Endothelial cell (in vitro differentiated cells): Measurements from ENCODE around the gene TRIO. TPM values are rescaled to one million over a fixed set of nuclear protein-coding genes. Genes with fewer than 3 reads are reported as not detected.

Experiments used
- DNase-seq: peaks from one replicate; pipeline ENCODE4 v3.0.0; 2021; ENCODE audit warnings: low spot score
- H3K27ac Mint-ChIP-seq: one replicate; pipeline ENCODE4 v1.8.0; 2021; ENCODE audit warnings: mixed read lengths, inconsistent platforms; ENCODE audit not compliant: unreplicated experiment
- H3K27me3 Mint-ChIP-seq: one replicate; pipeline ENCODE4 v1.8.0; 2021; ENCODE audit warnings: mild to moderate bottlenecking, moderate library complexity, mixed read lengths, inconsistent platforms; ENCODE audit not compliant: unreplicated experiment
- H3K36me3 Mint-ChIP-seq: one replicate; pipeline ENCODE4 v1.8.0; 2021; ENCODE audit warnings: mild to moderate bottlenecking, low read depth, mixed read lengths, inconsistent platforms; ENCODE audit not compliant: unreplicated experiment
- H3K4me1 Mint-ChIP-seq: one replicate; pipeline ENCODE4 v1.8.0; 2021; ENCODE audit warnings: mild to moderate bottlenecking, mixed read lengths, inconsistent platforms; ENCODE audit not compliant: unreplicated experiment
- H3K4me3 Mint-ChIP-seq: one replicate; pipeline ENCODE4 v1.8.0; 2021; ENCODE audit warnings: mild to moderate bottlenecking, mixed read lengths, inconsistent platforms; ENCODE audit not compliant: unreplicated experiment
- H3K9me3 Mint-ChIP-seq: one replicate; pipeline ENCODE4 v1.8.0; 2021; ENCODE audit warnings: mixed read lengths, inconsistent platforms; ENCODE audit not compliant: unreplicated experiment
- total RNA-seq: library from RNA; stranded (reverse); fragmentation: NEBNext Ultra II Directional; extraction: Animal tissue kit (Norgen Biotek cat#: 25700); gene quantifications from one replicate; pipeline ENCODE4 v1.2.1, GENCODE V29; 2021; ENCODE audit not compliant: unreplicated experiment
- TF ChIP-seq, protein P1 (sequence below): fragments of 200-600 bp; sonication (generic); IDR thresholded peaks from one replicate; pipeline ENCODE4 v1.5.0; 2021; ENCODE audit warnings: antibody characterized with exemption; ENCODE audit not compliant: unreplicated experiment

Gene TRIO
- total RNA-seq, 1 donor from 2014 or later, result 229 TPM

GRCh38 chr5:14122089-14122488 lies 21.1 kb upstream of the TRIO start:
- Mint-ChIP-seq H3K9me3 (no peaks in the 10 kb centered on the region), H3K27ac (no peak overlapping the region), H3K4me1 (peaks cover 16% of the 10 kb centered on the region), H3K27me3 (peaks cover 3% of the 10 kb centered on the region), H3K36me3 (no peaks in the 10 kb centered on the region), H3K4me3 (no peak overlapping the region)
- TF ChIP-seq, protein P1, sequence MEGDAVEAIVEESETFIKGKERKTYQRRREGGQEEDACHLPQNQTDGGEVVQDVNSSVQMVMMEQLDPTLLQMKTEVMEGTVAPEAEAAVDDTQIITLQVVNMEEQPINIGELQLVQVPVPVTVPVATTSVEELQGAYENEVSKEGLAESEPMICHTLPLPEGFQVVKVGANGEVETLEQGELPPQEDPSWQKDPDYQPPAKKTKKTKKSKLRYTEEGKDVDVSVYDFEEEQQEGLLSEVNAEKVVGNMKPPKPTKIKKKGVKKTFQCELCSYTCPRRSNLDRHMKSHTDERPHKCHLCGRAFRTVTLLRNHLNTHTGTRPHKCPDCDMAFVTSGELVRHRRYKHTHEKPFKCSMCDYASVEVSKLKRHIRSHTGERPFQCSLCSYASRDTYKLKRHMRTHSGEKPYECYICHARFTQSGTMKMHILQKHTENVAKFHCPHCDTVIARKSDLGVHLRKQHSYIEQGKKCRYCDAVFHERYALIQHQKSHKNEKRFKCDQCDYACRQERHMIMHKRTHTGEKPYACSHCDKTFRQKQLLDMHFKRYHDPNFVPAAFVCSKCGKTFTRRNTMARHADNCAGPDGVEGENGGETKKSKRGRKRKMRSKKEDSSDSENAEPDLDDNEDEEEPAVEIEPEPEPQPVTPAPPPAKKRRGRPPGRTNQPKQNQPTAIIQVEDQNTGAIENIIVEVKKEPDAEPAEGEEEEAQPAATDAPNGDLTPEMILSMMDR, result no peak
- no peak for DNase-seq

GRCh38 chr5:14123551-14123950 lies 19.6 kb upstream of the TRIO start:
- Mint-ChIP-seq H3K27me3 (peaks cover 3% of the 10 kb centered on the region), H3K4me1 (peaks cover 10% of the 10 kb centered on the region), H3K9me3 (no peaks in the 10 kb centered on the region), H3K36me3 (no peaks in the 10 kb centered on the region), H3K27ac (no peak overlapping the region), H3K4me3 (no peak overlapping the region)
- TF ChIP-seq, protein P1, result no peak
- no peak for DNase-seq

GRCh38 chr5:14123974-14124482 lies 19.1 kb upstream of the TRIO start:
- no peaks in the 10 kb centered on the region for H3K9me3 Mint-ChIP-seq
- no peaks in the 10 kb centered on the region for H3K36me3 Mint-ChIP-seq
- H3K4me3 Mint-ChIP-seq, result no peak overlapping the region
- H3K27me3 Mint-ChIP-seq, result peaks cover 3% of the 10 kb centered on the region
- H3K27ac Mint-ChIP-seq, result no peak overlapping the region
- peaks cover 7% of the 10 kb centered on the region for H3K4me1 Mint-ChIP-seq
- TF ChIP-seq, protein P1, result no peak
- DNase-seq, result no peak

- Mint-ChIP-seq H3K36me3 (no peaks in the 10 kb centered on the region), H3K9me3 (no peaks in the 10 kb centered on the region), H3K4me1 (no peaks in the 10 kb centered on the region), H3K27ac (no peak overlapping the region), H3K27me3 (peaks cover 3% of the 10 kb centered on the region), H3K4me3 (no peak overlapping the region)
- TF ChIP-seq, protein P1, result no peak
- no peak for DNase-seq
Observed at GRCh38 chr5:14125262-14125661, 17.9 kb upstream of the TRIO start.

- Mint-ChIP-seq H3K4me3 (no peak overlapping the region), H3K9me3 (no peaks in the 10 kb centered on the region), H3K36me3 (no peaks in the 10 kb centered on the region), H3K4me1 (no peaks in the 10 kb centered on the region), H3K27ac (no peak overlapping the region), H3K27me3 (peaks cover 5% of the 10 kb centered on the region)
- TF ChIP-seq, protein P1, result no peak
- DNase-seq, result no peak
Observed at GRCh38 chr5:14127587-14127986, 15.6 kb upstream of the TRIO start.
